ENCODE measurements around the gene GPX7. TPM values are rescaled to one million over a fixed set of nuclear protein-coding genes. Genes with fewer than 3 reads are reported as not detected.
A peak's percentile ranks its signal among the peaks of the same experiment; 100 is the strongest.

Gene GPX7
- total and polyA plus RNA-seq, 9 donors: 140 to 164 (median 151) TPM

DNA sequence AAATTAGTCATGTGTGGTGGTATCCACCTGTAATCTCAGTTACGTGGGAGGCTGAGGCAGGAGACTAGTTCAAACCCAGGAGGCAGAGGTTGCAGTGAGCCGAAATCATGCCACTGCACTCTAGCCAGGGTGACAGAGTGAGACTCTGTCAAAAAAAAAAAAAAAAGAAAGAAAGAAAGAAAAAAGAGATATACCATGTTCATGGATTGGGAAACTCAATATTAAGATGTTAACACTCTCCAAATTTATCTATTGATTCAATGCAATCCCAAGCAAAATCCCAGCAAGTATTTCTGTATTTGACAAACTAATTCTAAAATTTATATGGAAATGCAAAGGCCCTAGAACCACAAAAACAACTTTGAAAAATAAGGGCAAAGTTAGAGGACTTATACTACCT lies 19.8 kb downstream of the GPX7 start:
- WGBS (ENCODE audit: insufficient coverage): no CpG with 5 or more reads among the region's 2 CpGs
- peaks cover 14% of the 10 kb centered on the region for H3K9me3 ChIP-seq (replicated peaks; ENCODE audit: control insufficient read depth, low read depth, low read length)
- H3K4me1 ChIP-seq (ENCODE audit: control insufficient read depth, insufficient read depth, low read length): no peaks in the 10 kb centered on the region
- no peaks in the 10 kb centered on the region for H3K27me3 ChIP-seq (ENCODE audit: control insufficient read depth, insufficient read depth, low read length)
- H3K27ac ChIP-seq (ENCODE audit: low read length): no peak overlapping the region
- H3K4me3 ChIP-seq (ENCODE audit: low read length): no peak overlapping the region
- no peak for DNase-seq
- peaks cover 9% of the 10 kb centered on the region for H3K36me3 ChIP-seq (ENCODE audit: control insufficient read depth, insufficient read depth, low read length)

- DNase-seq: no peak
- Histone ChIP-seq H3K9me3 (replicated peaks; ENCODE audit: control insufficient read depth, low read depth, low read length) (peaks cover 14% of the 10 kb centered on the region), H3K4me3 (ENCODE audit: low read length) (no peak overlapping the region), H3K27me3 (ENCODE audit: control insufficient read depth, insufficient read depth, low read length) (no peaks in the 10 kb centered on the region), H3K27ac (ENCODE audit: low read length) (no peak overlapping the region), H3K4me1 (ENCODE audit: control insufficient read depth, insufficient read depth, low read length) (no peaks in the 10 kb centered on the region), H3K36me3 (ENCODE audit: control insufficient read depth, insufficient read depth, low read length) (peaks cover 5% of the 10 kb centered on the region)
- no CpG with 5 or more reads among the region's 3 CpGs for WGBS (ENCODE audit: insufficient coverage)
Observed at GRCh38 chr1:52623812-52624211, 21.6 kb downstream of the GPX7 start.

- WGBS (ENCODE audit: insufficient coverage): no CpG with 5 or more reads among the region's 2 CpGs
- Histone ChIP-seq H3K36me3 (ENCODE audit: control insufficient read depth, insufficient read depth, low read length) (peaks cover 4% of the 10 kb centered on the region), H3K9me3 (replicated peaks; ENCODE audit: control insufficient read depth, low read depth, low read length) (peaks cover 6% of the 10 kb centered on the region), H3K27me3 (ENCODE audit: control insufficient read depth, insufficient read depth, low read length) (peaks cover 1% of the 10 kb centered on the region), H3K27ac (ENCODE audit: low read length) (no peak overlapping the region), H3K4me3 (ENCODE audit: low read length) (no peak overlapping the region), H3K4me1 (ENCODE audit: control insufficient read depth, insufficient read depth, low read length) (peaks cover 6% of the 10 kb centered on the region)
- DNase-seq: no peak
Observed at GRCh38 chr1:52627028-52627427, 24.9 kb downstream of the GPX7 start.

- peak; percentile 26 for DNase-seq
- Histone ChIP-seq H3K9me3 (replicated peaks; ENCODE audit: control insufficient read depth, low read depth, low read length) (no peaks in the 10 kb centered on the region), H3K27ac (ENCODE audit: low read length) (no peak overlapping the region), H3K4me1 (ENCODE audit: control insufficient read depth, insufficient read depth, low read length) (peaks cover 19% of the 10 kb centered on the region), H3K27me3 (ENCODE audit: control insufficient read depth, insufficient read depth, low read length) (peaks cover 15% of the 10 kb centered on the region), H3K36me3 (ENCODE audit: control insufficient read depth, insufficient read depth, low read length) (no peaks in the 10 kb centered on the region), H3K4me3 (ENCODE audit: low read length) (no peak overlapping the region)
- WGBS (ENCODE audit: insufficient coverage): 7% methylated on average over 2 of the region's 8 CpGs
Observed at GRCh38 chr1:52628614-52629324, 26.6 kb downstream of the GPX7 start.

GRCh38 chr1:52629325-52629643 lies 27.1 kb downstream of the GPX7 start:
- H3K9me3 ChIP-seq (replicated peaks; ENCODE audit: control insufficient read depth, low read depth, low read length): no peaks in the 10 kb centered on the region
- 29% methylated on average over 7 of the region's 7 CpGs for WGBS (ENCODE audit: insufficient coverage)
- H3K36me3 ChIP-seq (ENCODE audit: control insufficient read depth, insufficient read depth, low read length): no peaks in the 10 kb centered on the region
- H3K4me3 ChIP-seq (ENCODE audit: low read length): no peak overlapping the region
- peaks cover 20% of the 10 kb centered on the region for H3K27me3 ChIP-seq (ENCODE audit: control insufficient read depth, insufficient read depth, low read length)
- H3K4me1 ChIP-seq (ENCODE audit: control insufficient read depth, insufficient read depth, low read length): peaks cover 19% of the 10 kb centered on the region
- peak; percentile 32 for DNase-seq
- no peak overlapping the region for H3K27ac ChIP-seq (ENCODE audit: low read length)

GRCh38 chr1:52629667-52630066 lies 27.5 kb downstream of the GPX7 start:
- Histone ChIP-seq H3K9me3 (replicated peaks; ENCODE audit: control insufficient read depth, low read depth, low read length) (no peaks in the 10 kb centered on the region), H3K36me3 (ENCODE audit: control insufficient read depth, insufficient read depth, low read length) (no peaks in the 10 kb centered on the region), H3K4me3 (ENCODE audit: low read length) (no peak overlapping the region), H3K4me1 (ENCODE audit: control insufficient read depth, insufficient read depth, low read length) (peaks cover 19% of the 10 kb centered on the region), H3K27ac (ENCODE audit: low read length) (no peak overlapping the region), H3K27me3 (ENCODE audit: control insufficient read depth, insufficient read depth, low read length) (peaks cover 21% of the 10 kb centered on the region)
- no CpG with 5 or more reads among the region's 2 CpGs for WGBS (ENCODE audit: insufficient coverage)
- no peak for DNase-seq

GRCh38 chr1:52631759-52632331 lies 29.7 kb downstream of the GPX7 start:
- H3K27ac ChIP-seq (ENCODE audit: low read length): no peak overlapping the region
- no peaks in the 10 kb centered on the region for H3K9me3 ChIP-seq (replicated peaks; ENCODE audit: control insufficient read depth, low read depth, low read length)
- 59% methylated on average over 4 of the region's 8 CpGs for WGBS (ENCODE audit: insufficient coverage)
- H3K4me3 ChIP-seq (ENCODE audit: low read length): peak overlapping the region; percentile 32
- DNase-seq: no peak
- H3K36me3 ChIP-seq (ENCODE audit: control insufficient read depth, insufficient read depth, low read length): no peaks in the 10 kb centered on the region
- H3K27me3 ChIP-seq (ENCODE audit: control insufficient read depth, insufficient read depth, low read length): peaks cover 25% of the 10 kb centered on the region
- peaks cover 23% of the 10 kb centered on the region for H3K4me1 ChIP-seq (ENCODE audit: control insufficient read depth, insufficient read depth, low read length)

- H3K27ac ChIP-seq (ENCODE audit: low read length): peak within 1 kb of the TSS; percentile 51
- H3K4me1 ChIP-seq (ENCODE audit: control insufficient read depth, insufficient read depth, low read length): peaks cover 30% of the 10 kb centered on the region
- H3K27me3 ChIP-seq (ENCODE audit: control insufficient read depth, insufficient read depth, low read length): peaks cover 25% of the 10 kb centered on the region
- peak; percentile 62 for DNase-seq
- WGBS (ENCODE audit: insufficient coverage): 3% methylated on average over 34 of the region's 53 CpGs
- H3K36me3 ChIP-seq (ENCODE audit: control insufficient read depth, insufficient read depth, low read length): no peaks in the 10 kb centered on the region
- peak within 1 kb of the TSS; percentile 32 for H3K4me3 ChIP-seq (ENCODE audit: low read length)
- H3K9me3 ChIP-seq (replicated peaks; ENCODE audit: control insufficient read depth, low read depth, low read length): no peaks in the 10 kb centered on the region
Observed at GRCh38 chr1:52632732-52633290, 30.6 kb downstream of the GPX7 start, which contains the start of gene SHISAL2A. Gene SHISAL2A, plus strand, starts transcription at chr1:52633168. Its CDS starts 326 bp downstream, at chr1:52633494.

DNA sequence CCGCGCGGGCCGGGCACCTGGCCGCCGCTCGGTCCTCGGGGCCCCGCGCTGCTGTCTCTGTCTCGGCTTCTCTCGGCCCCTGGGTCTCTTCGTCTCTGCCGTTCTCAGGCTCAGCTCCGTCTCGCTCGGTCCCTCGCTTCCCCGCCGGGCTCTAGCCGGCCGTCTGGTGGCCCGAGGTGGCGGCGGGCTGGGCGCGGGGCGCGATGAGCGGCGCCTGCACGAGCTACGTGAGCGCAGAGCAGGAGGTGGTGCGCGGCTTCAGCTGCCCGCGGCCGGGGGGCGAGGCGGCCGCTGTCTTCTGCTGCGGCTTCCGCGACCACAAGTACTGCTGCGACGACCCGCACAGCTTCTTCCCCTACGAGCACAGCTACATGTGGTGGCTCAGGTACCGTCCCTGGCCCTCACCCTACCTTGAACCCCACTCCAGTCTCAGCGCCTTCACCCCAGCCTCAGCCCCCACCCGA lies 31.2 kb downstream of the GPX7 start:
- no peak for DNase-seq
- 3% methylated on average over 52 of the region's 52 CpGs for WGBS (ENCODE audit: insufficient coverage)
- H3K4me1 ChIP-seq (ENCODE audit: control insufficient read depth, insufficient read depth, low read length): peaks cover 30% of the 10 kb centered on the region

DNA sequence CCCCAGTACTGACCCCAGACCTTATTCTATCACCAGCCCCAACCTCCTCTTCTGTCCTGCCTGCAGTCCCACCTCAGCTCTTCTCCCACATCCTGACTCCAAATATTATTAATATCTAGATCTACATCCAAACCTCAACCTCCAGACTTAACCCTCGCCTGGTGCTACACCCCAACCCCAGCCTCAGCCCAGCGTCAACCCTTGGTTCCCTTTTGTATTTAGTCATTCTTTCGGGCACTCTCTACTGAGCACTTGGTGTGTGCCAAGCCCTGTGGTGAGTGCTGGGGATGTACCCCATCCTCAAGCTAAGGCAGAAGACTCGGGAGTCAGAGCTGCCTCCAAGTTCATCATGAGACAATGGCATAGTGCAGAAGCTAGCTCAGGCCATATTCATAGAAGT lies 31.9 kb downstream of the GPX7 start:
- no peak for DNase-seq
- Histone ChIP-seq H3K4me1 (ENCODE audit: control insufficient read depth, insufficient read depth, low read length) (peaks cover 35% of the 10 kb centered on the region), H3K27ac (ENCODE audit: low read length) (no peak overlapping the region), H3K36me3 (ENCODE audit: control insufficient read depth, insufficient read depth, low read length) (no peaks in the 10 kb centered on the region), H3K9me3 (replicated peaks; ENCODE audit: control insufficient read depth, low read depth, low read length) (no peaks in the 10 kb centered on the region), H3K4me3 (ENCODE audit: low read length) (no peak overlapping the region), H3K27me3 (ENCODE audit: control insufficient read depth, insufficient read depth, low read length) (peaks cover 25% of the 10 kb centered on the region)
- 100% methylated on average over 2 of the region's 4 CpGs for WGBS (ENCODE audit: insufficient coverage)

More for the DNA sequence above, 31.2 kb downstream of the GPX7 start:
- Histone ChIP-seq H3K36me3 (ENCODE audit: control insufficient read depth, insufficient read depth, low read length) (no peaks in the 10 kb centered on the region), H3K27ac (ENCODE audit: low read length) (no peak overlapping the region), H3K9me3 (replicated peaks; ENCODE audit: control insufficient read depth, low read depth, low read length) (no peaks in the 10 kb centered on the region), H3K27me3 (ENCODE audit: control insufficient read depth, insufficient read depth, low read length) (peaks cover 25% of the 10 kb centered on the region), H3K4me3 (ENCODE audit: low read length) (peak overlapping the region; percentile 32)

Data from muscle of leg (tissue), 11 donors.